HG03108 (cell line): ENCODE results near the gene PRKRIP1.
A peak's percentile ranks its signal among the peaks of the same experiment; 100 is the strongest.
"Not testable (repeated sequence)": the region's sequence is repeated elsewhere in the genome, so short reads cannot be mapped to it uniquely, and the experiment has no call there.

Experiments
- ATAC-seq: cut with Tn5 transposase; IDR thresholded peaks from one replicate; pipeline ENCODE4 v1.9.1; 2021; ENCODE audit warnings: moderate library complexity; ENCODE audit not compliant: unreplicated experiment

Gene PRKRIP1

DNA sequence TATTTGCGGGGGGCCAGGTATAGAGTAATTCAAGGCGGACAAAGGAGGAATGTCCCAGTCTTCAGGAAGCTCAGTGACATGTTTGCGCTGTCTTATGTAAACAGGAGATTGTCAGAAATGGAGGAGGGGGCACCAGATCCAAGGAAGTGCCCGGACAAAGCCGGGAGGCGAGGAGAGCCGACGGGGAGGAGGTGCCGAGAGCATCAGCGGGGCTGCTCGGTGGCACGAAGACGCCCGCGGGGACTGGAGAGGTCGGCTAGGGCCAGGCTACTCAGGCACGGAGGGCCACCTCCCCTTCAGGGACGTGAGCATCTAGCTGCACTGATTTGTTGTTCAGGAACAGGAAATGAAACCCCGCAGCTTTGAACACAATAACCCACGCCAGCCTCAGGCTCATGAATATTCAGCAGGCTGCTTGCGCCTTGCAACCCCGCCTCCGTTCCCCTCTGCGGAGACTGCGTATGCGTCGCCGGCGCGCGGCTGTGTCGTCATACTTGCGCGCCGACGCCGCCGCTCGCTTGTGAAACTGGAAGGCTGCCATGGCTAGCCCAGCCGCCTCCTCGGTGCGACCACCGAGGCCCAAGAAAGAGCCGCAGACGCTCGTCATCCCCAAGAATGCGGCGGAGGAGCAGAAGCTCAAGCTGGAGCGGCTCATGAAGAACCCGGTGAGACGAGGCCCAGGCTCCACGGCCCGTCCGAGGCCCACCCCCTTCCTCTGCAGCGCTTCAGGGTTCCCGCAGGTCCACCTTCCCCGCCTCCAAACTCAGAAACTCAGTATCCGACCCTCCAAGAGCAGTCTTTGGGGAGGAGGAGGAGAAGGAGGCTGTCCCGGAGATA lies at the start of gene PRKRIP1:
Gene PRKRIP1, plus strand, starts transcription at position 491 of the 837 bp plus-strand sequence. Its CDS starts 49 bp downstream, at position 540.
- ATAC-seq, result peak; percentile 99

- not testable (repeated sequence) for ATAC-seq
These were observed 49.2 kb upstream of the PRKRIP1 start for GRCh38 chr7:102346983-102347382.

- not testable (repeated sequence) for ATAC-seq
These were observed 39.8 kb upstream of the PRKRIP1 start, which contains the start of gene SPDYE6 for GRCh38 chr7:102356344-102356743. TSS of gene SPDYE6 (minus strand) at chr7:102356444. CDS start at chr7:102356023, 421 bp downstream.

DNA sequence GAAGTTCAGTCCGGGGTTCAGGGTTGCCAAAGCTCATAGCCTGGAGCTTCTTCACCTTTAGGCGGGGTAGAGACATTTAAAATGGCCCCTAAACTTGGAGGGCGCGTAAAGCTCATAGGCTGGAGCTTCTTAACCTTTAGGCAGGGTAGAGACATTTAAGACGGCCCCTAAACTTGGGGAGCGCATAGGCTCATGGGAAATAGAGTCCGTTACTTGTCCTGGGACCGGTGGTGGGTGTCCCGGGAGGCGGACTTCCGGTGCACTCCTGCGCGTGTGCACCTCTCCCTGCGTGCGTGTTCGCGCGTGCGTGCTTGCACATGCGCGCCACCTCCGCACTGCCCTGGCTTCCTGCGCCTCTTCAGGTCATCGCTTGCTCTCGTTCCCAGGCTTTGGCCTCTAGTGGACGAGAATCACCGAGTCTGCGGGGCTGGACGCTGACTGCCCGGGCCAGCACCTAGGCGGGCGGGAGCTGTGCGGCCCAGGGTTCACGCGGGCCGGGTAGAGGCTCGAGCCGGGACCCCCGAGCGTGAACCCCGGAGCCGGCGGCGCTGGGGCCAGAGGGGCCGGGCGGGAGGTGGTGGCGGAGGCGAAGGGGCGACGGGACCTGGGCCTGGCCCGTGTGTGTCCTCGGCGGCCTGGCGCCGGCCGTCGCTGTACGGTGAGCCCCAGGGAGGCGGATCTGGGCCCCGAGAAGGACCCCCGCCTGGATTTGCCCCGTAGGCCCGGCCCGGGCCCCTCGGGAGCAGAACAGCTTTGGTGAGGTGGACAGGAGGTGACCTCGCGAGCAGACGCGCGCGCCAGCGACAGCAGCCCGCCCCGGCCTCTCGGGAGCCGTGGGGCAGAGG lies 32.4 kb upstream of the PRKRIP1 start:
- ATAC-seq, result peak; percentile 97

- not testable (repeated sequence) for ATAC-seq
These were observed 31.7 kb upstream of the PRKRIP1 start for GRCh38 chr7:102364394-102364886.

- ATAC-seq, result not testable (repeated sequence)
These were observed 30.8 kb upstream of the PRKRIP1 start for GRCh38 chr7:102365390-102365789.

- not testable (repeated sequence) for ATAC-seq
These were observed 26.1 kb upstream of the PRKRIP1 start for GRCh38 chr7:102370038-102370437.

- ATAC-seq, result not testable (repeated sequence)
These were observed 23.4 kb upstream of the PRKRIP1 start for GRCh38 chr7:102372796-102373195.

DNA sequence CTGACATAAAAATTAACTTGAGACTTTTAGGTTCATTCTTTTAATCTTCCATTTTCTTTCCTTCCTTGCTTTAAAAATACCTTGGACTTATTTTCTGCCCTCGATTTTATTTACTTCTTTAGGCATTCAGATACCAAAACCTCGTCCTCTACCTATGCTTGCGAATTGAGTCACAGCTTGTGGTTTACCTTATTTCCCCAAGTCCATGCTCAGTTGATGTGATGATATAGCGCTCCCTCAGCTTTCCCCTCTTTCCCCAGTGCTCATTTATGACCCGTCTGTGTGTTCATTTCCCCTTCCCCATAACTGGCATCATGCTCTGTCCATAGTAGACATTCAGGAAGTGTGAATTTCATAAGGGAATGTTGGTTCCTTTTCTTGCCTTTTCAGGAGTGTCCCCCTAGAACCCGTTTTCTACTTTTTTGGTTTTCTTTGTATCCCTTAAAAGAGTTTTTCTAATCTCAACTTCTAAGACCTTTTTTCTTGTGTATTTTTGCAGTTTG lies 19.1 kb upstream of the PRKRIP1 start:
- ATAC-seq, result no peak

GRCh38 chr7:102380837-102381236 lies 15.3 kb upstream of the PRKRIP1 start:
- not testable (repeated sequence) for ATAC-seq

DNA sequence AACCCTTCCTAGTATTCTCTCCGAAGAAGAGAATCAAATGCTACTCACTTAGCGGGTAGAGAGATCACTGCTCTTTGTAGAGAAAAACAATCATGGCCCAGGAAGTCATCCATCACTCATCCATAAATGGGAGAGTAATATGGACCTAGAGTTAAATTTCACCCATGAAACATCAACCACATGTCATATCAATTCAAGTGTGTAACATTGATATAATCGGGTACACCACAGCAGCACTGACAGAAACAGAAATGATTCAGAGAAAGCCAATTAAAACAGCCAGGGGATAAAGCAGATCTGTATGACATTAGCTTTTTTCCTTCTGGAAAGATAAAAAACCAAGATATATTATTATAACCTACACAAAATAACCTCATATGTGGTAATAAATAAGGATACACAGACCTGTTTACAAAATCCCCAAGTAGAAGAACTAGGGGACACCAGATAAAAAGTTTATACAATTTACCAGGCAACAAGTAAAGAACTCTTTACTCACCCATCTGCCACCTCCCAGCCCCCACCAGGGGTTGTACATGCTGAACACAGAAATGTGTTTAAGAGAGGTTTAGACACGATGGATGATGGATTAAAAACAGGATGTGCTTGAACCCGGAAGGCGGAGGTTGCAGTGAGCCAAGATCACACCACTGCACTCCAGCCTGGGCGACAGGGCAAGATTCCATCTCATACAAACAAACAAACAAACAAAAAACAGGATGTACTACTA lies 14.3 kb upstream of the PRKRIP1 start:
- ATAC-seq, result not testable (repeated sequence)

DNA sequence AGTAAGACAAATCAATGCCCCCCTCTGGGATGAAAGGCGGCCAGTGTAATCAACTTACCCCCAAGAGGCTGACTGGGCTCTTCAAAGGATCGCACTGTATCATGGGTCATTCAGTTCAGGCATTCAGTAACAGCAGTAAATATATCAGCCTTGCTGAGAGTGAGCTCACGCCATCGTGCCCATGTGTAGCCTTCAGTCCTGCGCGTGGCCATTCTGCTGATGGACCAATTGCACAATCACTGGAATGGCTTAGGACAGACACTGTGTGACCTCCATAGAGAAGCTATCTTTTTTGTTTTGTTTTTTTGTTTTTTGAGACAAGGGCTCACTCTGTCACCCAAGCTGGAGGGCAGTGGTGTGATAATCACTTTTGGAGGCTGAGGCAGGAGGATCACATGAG lies 9.1 kb upstream of the PRKRIP1 start:
- ATAC-seq, result no peak

DNA sequence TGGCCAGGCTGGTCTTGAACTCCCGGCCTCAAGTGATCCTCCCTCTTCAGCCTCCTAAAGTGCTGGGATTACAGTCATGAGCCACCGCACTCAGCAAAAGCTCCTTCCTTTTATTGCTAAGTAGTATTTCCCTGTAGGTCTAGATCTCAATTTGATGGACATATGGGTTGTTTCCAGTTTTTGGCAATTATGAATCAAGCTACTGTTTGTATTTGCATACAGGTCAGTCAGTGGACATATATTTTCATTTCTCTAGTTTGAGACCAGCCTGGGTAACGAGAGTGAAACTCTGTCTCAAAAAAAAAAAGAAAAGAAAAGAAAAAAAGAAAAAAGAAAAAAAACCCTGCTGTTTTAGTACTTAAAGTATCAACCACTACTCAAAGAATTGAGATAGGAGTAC lies 6.4 kb upstream of the PRKRIP1 start:
- ATAC-seq, result no peak

DNA sequence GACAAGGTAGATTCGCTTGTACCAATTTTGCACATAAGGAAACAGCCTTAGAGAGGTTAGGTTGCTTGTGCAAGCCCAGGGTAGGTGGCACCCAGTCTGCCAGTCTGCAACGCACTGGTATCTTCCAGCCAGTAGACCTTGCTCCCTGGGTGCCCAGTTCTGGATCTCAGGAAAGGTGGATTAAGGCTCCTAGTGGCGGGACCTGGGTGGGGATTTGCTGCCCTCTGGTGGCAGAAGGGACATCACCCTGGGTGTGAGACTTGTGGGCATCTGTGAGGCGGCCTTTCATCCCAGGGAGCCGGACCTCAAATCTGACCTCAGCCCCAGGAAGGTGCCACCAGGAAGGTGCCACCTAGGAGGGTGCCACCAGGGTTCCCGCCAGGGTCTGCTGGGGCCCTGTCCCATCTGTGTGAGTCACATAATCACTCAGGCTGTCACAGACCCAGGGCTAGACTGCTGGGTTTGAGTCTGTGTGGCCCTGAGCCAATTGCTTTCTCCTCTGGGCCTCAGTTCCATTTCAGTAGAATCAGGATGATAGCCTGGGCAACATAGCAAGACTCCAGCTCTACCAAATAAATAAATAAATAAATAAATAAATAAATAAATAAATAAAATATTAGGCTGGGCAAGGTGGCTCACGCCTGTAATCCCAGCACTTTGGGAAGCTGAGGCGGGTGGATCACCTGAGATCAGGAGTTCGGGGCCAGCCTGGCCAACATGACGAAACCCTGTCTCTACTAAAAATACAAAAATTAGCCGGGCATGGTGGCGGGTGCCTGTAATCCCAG lies 5.3 kb upstream of the PRKRIP1 start:
- no peak for ATAC-seq

GRCh38 chr7:102392330-102392729 lies 3.8 kb upstream of the PRKRIP1 start:
- ATAC-seq, result no peak

DNA sequence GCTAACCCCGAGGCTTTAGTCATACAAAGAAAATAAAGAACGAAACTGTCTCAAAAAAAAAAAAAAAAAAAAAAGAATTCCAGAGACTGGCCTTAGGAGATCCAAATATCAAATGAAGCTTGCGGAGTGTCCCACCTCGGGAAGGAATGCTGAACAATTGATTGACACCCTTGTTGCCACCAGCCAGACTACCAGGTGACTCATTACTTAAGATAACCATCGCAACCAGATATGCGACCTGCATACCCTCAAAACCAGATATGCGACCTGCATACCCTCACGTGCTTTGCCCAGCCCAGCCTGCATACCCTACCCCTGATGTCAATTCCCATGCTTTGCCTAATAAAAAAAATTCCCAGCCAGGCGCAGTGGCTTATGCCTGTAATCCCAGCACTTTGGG lies 2.7 kb upstream of the PRKRIP1 start:
- no peak for ATAC-seq

DNA sequence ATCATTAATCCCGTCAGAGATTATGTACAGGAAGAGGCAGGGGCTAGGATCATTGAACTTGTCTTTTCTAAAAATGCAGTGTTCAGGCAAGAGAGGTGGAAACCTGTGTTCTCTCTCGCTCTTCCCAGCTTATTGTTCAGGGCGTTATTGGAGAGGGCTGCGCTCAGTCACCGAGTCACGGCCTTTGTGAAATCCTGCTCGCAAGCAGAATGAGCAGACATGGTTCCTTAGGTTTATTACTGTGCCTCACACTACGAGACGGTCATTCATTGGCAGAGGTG lies 631 bp upstream of the PRKRIP1 start:
- no peak for ATAC-seq

DNA sequence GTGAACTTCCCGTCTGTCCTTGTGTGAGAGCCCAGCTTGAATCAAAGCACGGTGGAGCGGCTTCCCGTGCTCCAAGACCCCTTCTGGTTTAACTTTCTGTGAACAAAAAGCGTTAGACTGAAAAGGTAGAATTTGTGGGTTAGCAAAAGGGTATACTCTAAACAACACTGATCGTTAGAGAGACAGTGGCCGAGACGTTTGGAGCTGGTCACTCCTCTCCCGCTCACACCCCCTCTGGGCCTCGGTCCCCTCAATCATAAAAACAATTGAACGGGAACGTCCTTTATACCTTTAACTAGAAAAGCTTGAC lies 502 bp downstream of the PRKRIP1 start:
- ATAC-seq, result no peak

GRCh38 chr7:102398543-102398942 lies 2.4 kb downstream of the PRKRIP1 start:
- ATAC-seq, result no peak

GRCh38 chr7:102400360-102400759 lies 4.2 kb downstream of the PRKRIP1 start:
- ATAC-seq, result no peak
